Naive B cell (primary cell): ENCODE data around the gene ABL1. TPM values are rescaled to one million over a fixed set of nuclear protein-coding genes. Genes with fewer than 3 reads are reported as not detected.

Source experiments
- ATAC-seq, 2 donors: fragments of 150-1000 bp; cut with Tn5 transposase; 2 replicates each; pipeline ENCODE4 v1.10.0; 2021; ENCODE audit warnings: low read depth in 2 of 2, mild to moderate bottlenecking in 2 of 2, moderate library complexity in 2 of 2
- DNase-seq: peaks from one replicate; pipeline ENCODE4 v3.0.0; 2022
- H3K27ac Mint-ChIP-seq, 6 donors: one replicate each; pipeline ENCODE4 v1.8.0; 2020 to 2022; ENCODE audit warnings: mild to moderate bottlenecking in 6 of 6, mixed read lengths in 6 of 6, moderate library complexity in 5 of 6, inconsistent platforms in 2 of 6
- H3K27me3 Mint-ChIP-seq, 3 donors: one replicate each; pipeline ENCODE4 v1.8.0; 2021 to 2022; ENCODE audit warnings: mixed read lengths in 3 of 3, mild to moderate bottlenecking in 1 of 3
- H3K36me3 Mint-ChIP-seq, 2 donors: one replicate each; pipeline ENCODE4 v1.8.0; 2020 to 2022; ENCODE audit warnings: mixed read lengths in 2 of 2, inconsistent platforms in 1 of 2, mild to moderate bottlenecking in 1 of 2
- H3K4me1 Mint-ChIP-seq, 3 donors: one replicate each; pipeline ENCODE4 v1.8.0; 2020 to 2022; ENCODE audit warnings: mixed read lengths in 3 of 3, inconsistent platforms in 1 of 3, mild to moderate bottlenecking in 1 of 3, moderate library complexity in 1 of 3
- H3K4me3 Mint-ChIP-seq, 8 donors: one replicate each; pipeline ENCODE4 v1.8.0; 2020 to 2022; ENCODE audit warnings: mild to moderate bottlenecking in 8 of 8, mixed read lengths in 8 of 8, moderate library complexity in 8 of 8, inconsistent platforms in 2 of 8
- H3K9me3 Mint-ChIP-seq, 7 donors: one replicate each; pipeline ENCODE4 v1.8.0; 2020 to 2022; ENCODE audit warnings: mixed read lengths in 7 of 7, mild to moderate bottlenecking in 5 of 7, inconsistent platforms in 2 of 7, moderate library complexity in 1 of 7
- polyA plus RNA-seq, 6 donors: library from polyadenylated mRNA; unstranded; fragments of 300-500 nt; fragmentation: Illumina TruSeq; gene quantifications; one replicate each; pipeline ENCODE4 v1.2.3, GENCODE V29; 2021; ENCODE audit warnings: low read depth in 6 of 6

The ABL1 gene
- polyA plus RNA-seq, 6 donors from 2014 or later = 1.2 to 18.9 (median 9.4) TPM

DNA sequence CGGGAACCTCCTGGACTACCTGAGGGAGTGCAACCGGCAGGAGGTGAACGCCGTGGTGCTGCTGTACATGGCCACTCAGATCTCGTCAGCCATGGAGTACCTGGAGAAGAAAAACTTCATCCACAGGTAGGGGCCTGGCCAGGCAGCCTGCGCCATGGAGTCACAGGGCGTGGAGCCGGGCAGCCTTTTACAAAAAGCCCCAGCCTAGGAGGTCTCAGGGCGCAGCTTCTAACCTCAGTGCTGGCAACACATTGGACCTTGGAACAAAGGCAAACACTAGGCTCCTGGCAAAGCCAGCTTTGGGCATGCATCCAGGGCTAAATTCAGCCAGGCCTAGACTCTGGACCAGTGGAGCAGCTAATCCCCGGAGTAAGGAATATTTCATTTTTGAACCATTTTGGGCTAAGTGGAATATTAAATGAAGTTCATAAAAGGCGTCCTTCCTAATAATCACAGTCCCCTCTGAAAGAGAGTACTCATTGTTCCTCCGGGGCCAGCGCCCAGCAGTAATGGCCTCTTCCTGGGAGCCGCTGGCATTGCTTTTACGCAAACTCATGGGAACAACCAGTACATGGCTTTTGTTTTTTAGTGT is 38.0 kb downstream of the ABL1 start:
- Mint-ChIP-seq H3K27ac (no peak overlapping the region), H3K4me3 (no peak overlapping the region), H3K9me3 (no peaks in the 10 kb centered on the region), H3K4me1 (peaks cover 6 to 11% (median 9%) of the 10 kb centered on the region in 3 donors), H3K27me3 (no peaks in the 10 kb centered on the region), H3K36me3 (peaks cover 11 to 16% of the 10 kb centered on the region in 2 donors)
- ATAC-seq (no peak), DNase-seq (no peak)

DNA sequence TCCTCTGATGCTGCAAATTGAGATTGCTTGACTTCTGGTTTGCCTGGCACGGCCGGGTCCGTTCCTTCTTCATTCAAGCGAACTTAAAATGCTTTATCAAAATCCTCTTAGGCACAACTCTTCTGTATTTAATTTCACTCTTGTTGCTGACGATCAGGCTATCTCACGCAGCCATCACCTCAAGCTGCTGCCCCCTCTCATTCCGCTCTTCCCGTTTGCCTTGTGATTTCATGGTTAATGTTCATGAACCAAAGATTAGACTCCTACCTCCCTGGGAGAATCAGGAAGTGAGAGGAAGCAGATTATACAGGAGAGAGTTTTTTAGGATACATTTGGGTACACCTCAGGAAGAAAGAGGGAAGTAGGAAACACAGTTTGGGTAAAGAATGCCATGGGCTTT is 38.9 kb downstream of the ABL1 start:
- Mint-ChIP-seq H3K9me3 (no peaks in the 10 kb centered on the region), H3K36me3 (peaks cover 11 to 17% of the 10 kb centered on the region in 2 donors), H3K27me3 (no peaks in the 10 kb centered on the region), H3K27ac (no peak overlapping the region), H3K4me1 (peaks cover 6 to 11% (median 9%) of the 10 kb centered on the region in 3 donors), H3K4me3 (peak overlapping the region in 1 of 8 donors; percentile 3)
- ATAC-seq = no peak
- no peak for DNase-seq

DNA sequence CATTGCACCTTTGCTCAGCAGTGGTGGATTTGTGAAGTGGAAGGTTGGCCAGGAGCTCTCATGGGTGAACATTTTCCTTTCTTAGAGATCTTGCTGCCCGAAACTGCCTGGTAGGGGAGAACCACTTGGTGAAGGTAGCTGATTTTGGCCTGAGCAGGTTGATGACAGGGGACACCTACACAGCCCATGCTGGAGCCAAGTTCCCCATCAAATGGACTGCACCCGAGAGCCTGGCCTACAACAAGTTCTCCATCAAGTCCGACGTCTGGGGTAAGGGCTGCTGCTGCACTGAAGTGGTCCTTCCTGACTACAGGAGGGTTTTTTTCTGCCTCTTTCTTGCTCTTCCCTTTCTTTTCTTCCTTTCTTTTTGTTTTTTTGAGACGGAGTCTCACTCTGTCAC is 39.7 kb downstream of the ABL1 start:
- H3K4me1 Mint-ChIP-seq = peaks cover 6 to 11% (median 9%) of the 10 kb centered on the region in 3 donors
- no peak overlapping the region for H3K27ac Mint-ChIP-seq
- H3K4me3 Mint-ChIP-seq = no peak overlapping the region
- H3K27me3 Mint-ChIP-seq = no peaks in the 10 kb centered on the region
- H3K9me3 Mint-ChIP-seq = no peaks in the 10 kb centered on the region
- peaks cover 18 to 23% of the 10 kb centered on the region in 2 donors for H3K36me3 Mint-ChIP-seq
- ATAC-seq (no peak), DNase-seq (no peak)

DNA sequence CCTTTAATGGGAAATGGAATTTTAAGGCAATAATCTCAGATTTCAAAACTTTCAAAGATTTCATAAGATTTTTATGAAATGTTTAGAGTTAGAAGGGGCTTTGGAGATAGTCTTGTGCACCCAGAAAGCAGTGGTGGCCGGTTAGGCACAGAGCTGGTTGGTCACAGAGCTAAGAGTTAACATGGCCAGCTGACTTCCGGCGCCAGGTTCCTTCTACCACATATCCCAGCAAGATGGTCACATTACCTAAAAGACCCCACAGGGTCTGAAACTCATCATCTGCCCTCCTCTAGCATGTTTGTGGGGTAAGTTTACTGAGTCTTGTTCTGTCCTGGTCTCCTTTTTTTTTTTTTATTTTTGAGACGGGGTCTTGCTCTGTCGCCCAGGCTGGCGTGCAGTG is 42.2 kb downstream of the ABL1 start:
- Mint-ChIP-seq H3K9me3 (no peaks in the 10 kb centered on the region), H3K27ac (no peak overlapping the region), H3K27me3 (no peaks in the 10 kb centered on the region), H3K4me1 (no peaks in the 10 kb centered on the region), H3K36me3 (peaks cover 23 to 27% of the 10 kb centered on the region in 2 donors), H3K4me3 (no peak overlapping the region)
- ATAC-seq (no peak), DNase-seq (no peak)

DNA sequence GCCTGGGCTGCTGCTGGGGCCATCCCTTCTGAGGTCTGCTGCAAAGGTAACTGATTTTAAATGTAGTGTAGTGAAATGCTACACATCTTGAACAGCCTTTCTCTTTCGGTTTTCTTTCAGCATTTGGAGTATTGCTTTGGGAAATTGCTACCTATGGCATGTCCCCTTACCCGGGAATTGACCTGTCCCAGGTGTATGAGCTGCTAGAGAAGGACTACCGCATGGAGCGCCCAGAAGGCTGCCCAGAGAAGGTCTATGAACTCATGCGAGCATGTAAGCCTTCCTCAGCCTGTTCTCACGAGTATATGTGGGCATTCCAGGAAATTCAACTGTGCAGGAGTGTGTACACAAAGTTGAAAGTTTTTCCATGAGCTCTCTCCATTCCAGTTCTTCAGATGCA is 43.2 kb downstream of the ABL1 start:
- Mint-ChIP-seq H3K27ac (no peak overlapping the region), H3K4me3 (no peak overlapping the region), H3K36me3 (peaks cover 21 to 27% of the 10 kb centered on the region in 2 donors), H3K27me3 (no peaks in the 10 kb centered on the region), H3K9me3 (no peaks in the 10 kb centered on the region), H3K4me1 (no peaks in the 10 kb centered on the region)
- ATAC-seq (no peak), DNase-seq (no peak)

DNA sequence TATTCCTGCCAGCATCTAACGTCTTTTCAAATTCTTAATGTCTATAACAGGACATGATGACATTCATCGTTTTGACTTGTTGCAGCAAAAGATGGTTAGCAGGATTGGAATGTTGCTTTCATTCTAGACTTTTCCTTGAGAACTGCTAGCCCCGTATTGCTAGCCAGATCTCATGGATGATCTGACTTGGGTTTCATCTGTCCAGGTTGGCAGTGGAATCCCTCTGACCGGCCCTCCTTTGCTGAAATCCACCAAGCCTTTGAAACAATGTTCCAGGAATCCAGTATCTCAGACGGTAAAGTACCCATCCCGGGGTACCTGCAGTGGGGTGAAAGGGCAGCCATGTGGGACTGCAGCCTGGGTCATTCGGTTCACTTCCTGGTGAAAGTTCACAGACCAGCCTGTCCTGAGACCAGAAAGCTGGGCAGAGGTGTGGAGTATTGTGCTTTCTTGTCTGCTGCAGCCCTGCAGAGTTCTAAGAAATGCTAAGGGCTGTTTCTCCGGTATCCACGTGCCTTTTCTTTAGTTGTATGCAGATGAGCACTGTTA is 44.9 kb downstream of the ABL1 start:
- no peak overlapping the region for H3K4me3 Mint-ChIP-seq
- H3K4me1 Mint-ChIP-seq = no peaks in the 10 kb centered on the region
- no peak overlapping the region for H3K27ac Mint-ChIP-seq
- peaks cover 20 to 23% of the 10 kb centered on the region in 2 donors for H3K36me3 Mint-ChIP-seq
- DNase-seq = no peak
- H3K27me3 Mint-ChIP-seq = no peaks in the 10 kb centered on the region
- no peak for ATAC-seq
- H3K9me3 Mint-ChIP-seq = no peaks in the 10 kb centered on the region

DNA sequence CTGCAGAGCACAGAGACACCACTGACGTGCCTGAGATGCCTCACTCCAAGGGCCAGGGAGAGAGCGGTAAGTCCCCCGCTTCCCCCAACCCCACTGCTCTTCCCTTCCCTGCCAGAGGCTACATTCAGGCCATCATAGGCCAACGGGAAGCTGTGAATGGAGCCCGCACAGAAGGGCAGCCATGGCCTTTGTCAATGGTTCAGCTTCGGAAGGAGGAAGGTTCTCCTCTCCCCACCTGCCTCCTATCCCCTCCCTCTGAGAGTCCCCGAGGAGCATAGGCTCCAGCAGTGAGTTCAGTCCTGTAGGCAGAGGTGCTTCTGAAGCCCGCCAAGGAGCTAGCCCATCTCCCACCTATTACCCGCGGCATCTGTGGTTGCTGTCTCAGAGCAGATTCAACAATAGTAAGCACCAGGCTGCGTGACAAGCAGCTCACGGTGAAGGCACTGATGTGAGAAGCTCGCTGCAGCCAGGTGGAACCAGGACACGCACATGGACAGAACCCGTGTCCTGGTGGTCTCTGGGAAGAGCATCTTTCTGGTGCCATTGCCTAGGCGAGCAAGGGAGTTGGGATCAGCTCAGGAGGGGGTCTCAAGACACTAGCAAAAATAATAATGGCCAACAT is 45.7 kb downstream of the ABL1 start:
- no peak for ATAC-seq
- no peaks in the 10 kb centered on the region for H3K9me3 Mint-ChIP-seq
- H3K36me3 Mint-ChIP-seq = peaks cover 20 to 24% of the 10 kb centered on the region in 2 donors
- no peak for DNase-seq
- no peaks in the 10 kb centered on the region for H3K4me1 Mint-ChIP-seq
- no peaks in the 10 kb centered on the region for H3K27me3 Mint-ChIP-seq
- no peak overlapping the region for H3K27ac Mint-ChIP-seq
- H3K4me3 Mint-ChIP-seq = no peak overlapping the region

DNA sequence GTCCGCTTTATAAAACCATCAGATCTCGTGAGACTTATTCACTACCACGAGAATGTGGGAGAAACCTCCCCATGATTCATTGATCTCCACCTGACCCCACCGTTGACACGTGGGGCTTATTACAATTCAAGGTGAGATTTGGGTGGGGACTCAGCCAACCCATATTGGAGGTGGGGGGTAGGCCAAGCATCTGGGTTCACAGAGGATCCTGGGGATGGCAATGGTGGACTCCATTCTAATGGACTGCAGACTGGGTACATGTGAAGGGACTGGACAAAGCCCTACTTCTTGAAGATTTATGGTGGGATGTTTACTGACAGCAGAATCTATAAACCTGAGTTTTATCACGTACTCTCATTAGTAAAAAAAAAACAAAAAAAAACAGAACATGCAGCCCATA is 46.5 kb downstream of the ABL1 start:
- peaks cover 20 to 27% of the 10 kb centered on the region in 2 donors for H3K36me3 Mint-ChIP-seq
- H3K9me3 Mint-ChIP-seq = no peaks in the 10 kb centered on the region
- no peak overlapping the region for H3K27ac Mint-ChIP-seq
- H3K27me3 Mint-ChIP-seq = no peaks in the 10 kb centered on the region
- ATAC-seq = no peak
- no peak overlapping the region for H3K4me3 Mint-ChIP-seq
- no peak for DNase-seq
- H3K4me1 Mint-ChIP-seq = no peaks in the 10 kb centered on the region

DNA sequence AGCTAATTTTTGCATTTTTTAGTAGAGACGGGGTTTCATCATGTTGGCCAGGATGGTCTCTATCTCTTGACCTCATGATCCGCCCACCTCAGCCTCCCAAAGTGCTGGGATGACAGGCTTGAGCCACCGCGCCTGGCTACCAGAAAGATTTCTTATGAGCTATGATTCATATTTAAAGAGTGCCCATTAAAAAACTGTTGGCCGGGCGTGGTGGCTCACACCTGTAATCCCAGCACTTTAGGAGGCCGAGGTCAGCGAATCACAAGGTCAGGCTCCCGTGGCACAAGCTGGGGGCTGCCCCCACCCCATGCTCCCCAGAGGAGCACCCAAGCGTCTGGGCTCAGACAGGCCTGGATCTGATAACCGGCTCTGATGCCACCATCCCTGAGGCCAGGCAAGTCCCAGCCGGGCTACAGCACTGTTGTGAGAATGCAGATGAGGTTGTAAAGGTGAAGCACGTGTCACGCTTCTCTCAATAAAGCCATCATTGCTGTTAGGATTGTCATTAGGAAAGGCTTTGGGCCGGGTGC is 47.7 kb downstream of the ABL1 start:
- H3K9me3 Mint-ChIP-seq = no peaks in the 10 kb centered on the region
- no peak overlapping the region for H3K27ac Mint-ChIP-seq
- H3K4me3 Mint-ChIP-seq = no peak overlapping the region
- no peak for DNase-seq
- peaks cover 0 to 8% (median 0%) of the 10 kb centered on the region in 3 donors for H3K4me1 Mint-ChIP-seq
- no peaks in the 10 kb centered on the region for H3K27me3 Mint-ChIP-seq
- ATAC-seq = no peak
- H3K36me3 Mint-ChIP-seq = peaks cover 20 to 27% of the 10 kb centered on the region in 2 donors

- no peak for DNase-seq
- ATAC-seq = no peak
- Mint-ChIP-seq H3K4me3 (no peak overlapping the region), H3K4me1 (peaks cover 0 to 8% (median 0%) of the 10 kb centered on the region in 3 donors), H3K9me3 (no peaks in the 10 kb centered on the region), H3K27me3 (no peaks in the 10 kb centered on the region), H3K27ac (no peak overlapping the region), H3K36me3 (peaks cover 20 to 27% of the 10 kb centered on the region in 2 donors)
Measured at GRCh38 chr9:130883479-130883878, 48.4 kb downstream of the ABL1 start.

DNA sequence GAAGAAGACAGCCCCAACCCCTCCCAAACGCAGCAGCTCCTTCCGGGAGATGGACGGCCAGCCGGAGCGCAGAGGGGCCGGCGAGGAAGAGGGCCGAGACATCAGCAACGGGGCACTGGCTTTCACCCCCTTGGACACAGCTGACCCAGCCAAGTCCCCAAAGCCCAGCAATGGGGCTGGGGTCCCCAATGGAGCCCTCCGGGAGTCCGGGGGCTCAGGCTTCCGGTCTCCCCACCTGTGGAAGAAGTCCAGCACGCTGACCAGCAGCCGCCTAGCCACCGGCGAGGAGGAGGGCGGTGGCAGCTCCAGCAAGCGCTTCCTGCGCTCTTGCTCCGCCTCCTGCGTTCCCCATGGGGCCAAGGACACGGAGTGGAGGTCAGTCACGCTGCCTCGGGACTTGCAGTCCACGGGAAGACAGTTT is 49.1 kb downstream of the ABL1 start:
- H3K27ac Mint-ChIP-seq = peak overlapping the region in 1 of 6 donors; percentile 65
- DNase-seq (no peak), ATAC-seq (no peak)
- peaks cover 0 to 8% (median 0%) of the 10 kb centered on the region in 3 donors for H3K4me1 Mint-ChIP-seq
- peaks cover 20 to 24% of the 10 kb centered on the region in 2 donors for H3K36me3 Mint-ChIP-seq
- H3K9me3 Mint-ChIP-seq = no peaks in the 10 kb centered on the region
- H3K4me3 Mint-ChIP-seq = no peak overlapping the region
- no peaks in the 10 kb centered on the region for H3K27me3 Mint-ChIP-seq

DNA sequence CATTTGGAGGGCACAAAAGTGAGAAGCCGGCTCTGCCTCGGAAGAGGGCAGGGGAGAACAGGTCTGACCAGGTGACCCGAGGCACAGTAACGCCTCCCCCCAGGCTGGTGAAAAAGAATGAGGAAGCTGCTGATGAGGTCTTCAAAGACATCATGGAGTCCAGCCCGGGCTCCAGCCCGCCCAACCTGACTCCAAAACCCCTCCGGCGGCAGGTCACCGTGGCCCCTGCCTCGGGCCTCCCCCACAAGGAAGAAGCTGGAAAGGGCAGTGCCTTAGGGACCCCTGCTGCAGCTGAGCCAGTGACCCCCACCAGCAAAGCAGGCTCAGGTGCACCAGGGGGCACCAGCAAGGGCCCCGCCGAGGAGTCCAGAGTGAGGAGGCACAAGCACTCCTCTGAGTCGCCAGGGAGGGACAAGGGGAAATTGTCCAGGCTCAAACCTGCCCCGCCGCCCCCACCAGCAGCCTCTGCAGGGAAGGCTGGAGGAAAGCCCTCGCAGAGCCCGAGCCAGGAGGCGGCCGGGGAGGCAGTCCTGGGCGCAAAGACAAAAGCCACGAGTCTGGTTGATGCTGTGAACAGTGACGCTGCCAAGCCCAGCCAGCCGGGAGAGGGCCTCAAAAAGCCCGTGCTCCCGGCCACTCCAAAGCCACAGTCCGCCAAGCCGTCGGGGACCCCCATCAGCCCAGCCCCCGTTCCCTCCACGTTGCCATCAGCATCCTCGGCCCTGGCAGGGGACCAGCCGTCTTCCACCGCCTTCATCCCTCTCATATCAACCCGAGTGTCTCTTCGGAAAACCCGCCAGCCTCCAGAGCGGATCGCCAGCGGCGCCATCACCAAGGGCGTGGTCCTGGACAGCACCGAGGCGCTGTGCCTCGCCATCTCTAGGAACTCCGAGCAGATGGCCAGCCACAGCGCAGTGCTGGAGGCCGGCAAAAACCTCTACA is 49.8 kb downstream of the ABL1 start:
- DNase-seq = no peak
- ATAC-seq = no peak
- Mint-ChIP-seq H3K4me3 (no peak overlapping the region), H3K27ac (peak overlapping the region in 1 of 6 donors; percentile 85), H3K36me3 (peaks cover 13 to 20% of the 10 kb centered on the region in 2 donors), H3K27me3 (no peaks in the 10 kb centered on the region), H3K9me3 (no peaks in the 10 kb centered on the region), H3K4me1 (peaks cover 0 to 8% (median 0%) of the 10 kb centered on the region in 3 donors)
